Caco-2 (cell line): ENCODE data around the gene BRAT1. TPM values are rescaled to one million over a fixed set of nuclear protein-coding genes. Genes with fewer than 3 reads are reported as not detected.

Experiments
- BruUV-seq: library from RNA; stranded (reverse); fragments of 400-500 nt; replicated peaks from 2 replicates; lab custom pipeline; 2021; lab: Mats Ljungman, UMichigan
- CTCF ChIA-PET: fragments of 300-600 bp; sonication (Branson Sonifier 250); formaldehyde crosslinking; loops from one replicate; lab custom pipeline; 2022; ENCODE audit warnings: antibody characterized with exemption; lab: Charles Lee
- POLR2A ChIA-PET: fragments of 300-600 bp; sonication (Branson Sonifier 250); formaldehyde crosslinking; loops from one replicate; lab custom pipeline; 2022; ENCODE audit warnings: antibody characterized with exemption; lab: Charles Lee
- DNase-seq, 2 experiments: peaks; one replicate each; pipeline versions ENCODE4 v3.0.0 to v3.0.0-alpha.2; 2020 to 2022
- H3K27me3 ChIP-seq: replicated peaks from 2 replicates; pipeline ENCODE4 v1.6.0; 2011; ENCODE audit warnings: low read length; ENCODE audit not compliant: control insufficient read depth, insufficient read depth
- H3K36me3 ChIP-seq: 2 replicates; pipeline ENCODE4 v1.5.1; 2011; ENCODE audit warnings: low read length; ENCODE audit not compliant: control insufficient read depth, insufficient read depth
- H3K4me1 ChIP-seq: fragments of 250-450 bp; sonication (Bioruptor Pico); 2 replicates; pipeline ENCODE4 v1.5.1; 2020; ENCODE audit warnings: mild to moderate bottlenecking
- H3K4me3 ChIP-seq: 2 replicates; pipeline ENCODE4 v1.5.1; 2011; ENCODE audit warnings: low read depth, mild to moderate bottlenecking, control low read depth, low read length
- H3K9me3 ChIP-seq: fragments of 250-450 bp; sonication (Bioruptor Pico); 2 replicates; pipeline ENCODE4 v1.5.1; 2020; ENCODE audit warnings: mild to moderate bottlenecking, moderate library complexity
- H3K27ac Mint-ChIP-seq: one replicate; pipeline ENCODE4 v1.8.0; 2022; ENCODE audit warnings: mixed read lengths; ENCODE audit not compliant: unreplicated experiment
- H3K27me3 Mint-ChIP-seq: one replicate; pipeline ENCODE4 v1.8.0; 2022; ENCODE audit warnings: mixed read lengths; ENCODE audit not compliant: insufficient read depth, unreplicated experiment
- H3K36me3 Mint-ChIP-seq: one replicate; pipeline ENCODE4 v1.8.0; 2022; ENCODE audit warnings: mild to moderate bottlenecking, mixed read lengths; ENCODE audit not compliant: insufficient read depth, unreplicated experiment
- H3K4me1 Mint-ChIP-seq: one replicate; pipeline ENCODE4 v1.8.0; 2022; ENCODE audit warnings: low read depth, mixed read lengths; ENCODE audit not compliant: unreplicated experiment
- H3K4me3 Mint-ChIP-seq: one replicate; pipeline ENCODE4 v1.8.0; 2022; ENCODE audit warnings: mild to moderate bottlenecking, moderate library complexity, mixed read lengths; ENCODE audit not compliant: unreplicated experiment
- H3K9me3 Mint-ChIP-seq: one replicate; pipeline ENCODE4 v1.8.0; 2022; ENCODE audit warnings: mixed read lengths; ENCODE audit not compliant: unreplicated experiment
- intact Hi-C: fragments of 100-400 bp; cut with micrococcal nuclease; formaldehyde crosslinking; loops from one replicate; pipeline ENCODE4 v1.10.0; 2022; ENCODE audit not compliant: unreplicated experiment
- total RNA-seq: library from RNA; stranded (reverse); gene quantifications from 2 replicates; pipeline ENCODE4 v1.2.3, GENCODE V29; 2022
- TF ChIP-seq, protein P1 (sequence below), 2 experiments: fragments of 200-600 bp in 1 of 2; IDR thresholded peaks; 1 replicate in 1 of 2; 2 replicates in 1 of 2; pipeline versions ENCODE4 v1.5.1 to v1.8.0; 2011 to 2022; ENCODE audit warnings: antibody characterized with exemption in 1 of 2, control low read depth in 1 of 2, inconsistent platforms in 1 of 2, low read depth in 1 of 2, low read length in 1 of 2, mild to moderate bottlenecking in 1 of 2, moderate library complexity in 1 of 2; ENCODE audit not compliant: insufficient read depth in 1 of 2, severe bottlenecking in 1 of 2, unreplicated experiment in 1 of 2

Gene BRAT1
- total RNA-seq, 1 experiment from 2014 or later = 33.5 TPM

DNA sequence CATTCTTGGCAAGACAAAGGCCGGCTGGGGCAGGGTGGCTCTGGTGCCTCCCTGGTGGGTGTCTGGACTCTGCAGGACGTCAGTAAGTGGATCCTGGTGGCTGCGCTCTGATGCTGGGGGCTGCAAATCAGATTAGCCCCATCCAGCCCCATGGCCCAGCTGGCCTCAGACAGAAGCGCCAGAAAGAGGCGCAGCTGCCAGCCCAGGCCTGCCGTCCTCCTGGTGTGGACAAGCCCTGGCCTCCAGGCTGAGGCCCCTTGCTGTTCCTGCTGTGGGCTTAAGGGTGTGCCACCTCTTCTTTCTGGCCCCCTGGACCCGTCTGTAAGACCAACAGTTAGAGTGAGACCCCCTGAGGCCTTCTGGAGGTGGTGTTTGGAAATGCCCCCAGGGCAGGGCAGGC, 41.6 kb downstream of the BRAT1 start:
- POLR2A ChIA-PET = no interaction called here
- BruUV-seq = no TSS peak
- TF ChIP-seq, protein P1, sequence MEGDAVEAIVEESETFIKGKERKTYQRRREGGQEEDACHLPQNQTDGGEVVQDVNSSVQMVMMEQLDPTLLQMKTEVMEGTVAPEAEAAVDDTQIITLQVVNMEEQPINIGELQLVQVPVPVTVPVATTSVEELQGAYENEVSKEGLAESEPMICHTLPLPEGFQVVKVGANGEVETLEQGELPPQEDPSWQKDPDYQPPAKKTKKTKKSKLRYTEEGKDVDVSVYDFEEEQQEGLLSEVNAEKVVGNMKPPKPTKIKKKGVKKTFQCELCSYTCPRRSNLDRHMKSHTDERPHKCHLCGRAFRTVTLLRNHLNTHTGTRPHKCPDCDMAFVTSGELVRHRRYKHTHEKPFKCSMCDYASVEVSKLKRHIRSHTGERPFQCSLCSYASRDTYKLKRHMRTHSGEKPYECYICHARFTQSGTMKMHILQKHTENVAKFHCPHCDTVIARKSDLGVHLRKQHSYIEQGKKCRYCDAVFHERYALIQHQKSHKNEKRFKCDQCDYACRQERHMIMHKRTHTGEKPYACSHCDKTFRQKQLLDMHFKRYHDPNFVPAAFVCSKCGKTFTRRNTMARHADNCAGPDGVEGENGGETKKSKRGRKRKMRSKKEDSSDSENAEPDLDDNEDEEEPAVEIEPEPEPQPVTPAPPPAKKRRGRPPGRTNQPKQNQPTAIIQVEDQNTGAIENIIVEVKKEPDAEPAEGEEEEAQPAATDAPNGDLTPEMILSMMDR (IDR thresholded peaks at IDR 0.05; ENCODE audit: insufficient read depth in 1 of 2, low read depth in 1 of 2, low read length in 1 of 2, severe bottlenecking in 1 of 2, unreplicated experiment in 1 of 2) = no peak
- Histone ChIP-seq H3K4me1 (peaks cover 16% of the 10 kb centered on the region), H3K4me3 (no peak overlapping the region), H3K36me3 (no peaks in the 10 kb centered on the region), H3K27me3 (no peaks in the 10 kb centered on the region), H3K9me3 (no peaks in the 10 kb centered on the region)
- Mint-ChIP-seq H3K27ac (no peak overlapping the region), H3K9me3 (no peaks in the 10 kb centered on the region), H3K4me1 (no peaks in the 10 kb centered on the region), H3K27me3 (no peaks in the 10 kb centered on the region), H3K4me3 (no peak overlapping the region), H3K36me3 (peaks cover 6% of the 10 kb centered on the region)
- CTCF ChIA-PET = no interaction called here
- no peak for DNase-seq
- intact Hi-C loops = no loop called here

DNA sequence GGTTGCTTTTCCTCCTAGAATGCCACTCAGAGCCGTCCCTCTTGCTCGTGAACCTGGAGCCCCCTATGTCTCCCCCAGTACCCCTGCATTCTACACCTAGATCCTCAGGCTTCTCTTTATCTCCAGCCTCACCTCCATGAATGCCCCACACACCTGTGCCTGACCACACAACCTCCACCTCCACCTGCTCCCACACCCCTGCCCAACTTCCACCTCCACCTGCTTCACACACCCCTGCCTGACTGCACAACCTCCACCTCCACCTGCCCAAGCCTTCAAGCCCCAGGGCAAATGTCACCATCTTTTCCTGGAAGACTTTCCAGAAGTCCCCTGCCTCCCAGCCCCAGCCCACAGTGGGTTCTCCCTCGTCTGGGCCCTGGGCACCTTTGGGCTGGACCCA, 42.6 kb downstream of the BRAT1 start:
- ChIA-PET CTCF (no interaction called here), POLR2A (no interaction called here)
- Histone ChIP-seq H3K36me3 (no peaks in the 10 kb centered on the region), H3K4me1 (peaks cover 13% of the 10 kb centered on the region), H3K4me3 (no peak overlapping the region), H3K9me3 (no peaks in the 10 kb centered on the region), H3K27me3 (no peaks in the 10 kb centered on the region)
- intact Hi-C loops = no loop called here
- Mint-ChIP-seq H3K36me3 (no peaks in the 10 kb centered on the region), H3K4me1 (no peaks in the 10 kb centered on the region), H3K27me3 (no peaks in the 10 kb centered on the region), H3K9me3 (no peaks in the 10 kb centered on the region), H3K4me3 (no peak overlapping the region), H3K27ac (no peak overlapping the region)
- no TSS peak for BruUV-seq
- TF ChIP-seq, protein P1 (IDR thresholded peaks at IDR 0.05; ENCODE audit: insufficient read depth in 1 of 2, low read depth in 1 of 2, low read length in 1 of 2, severe bottlenecking in 1 of 2, unreplicated experiment in 1 of 2) = no peak
- no peak for DNase-seq

DNA sequence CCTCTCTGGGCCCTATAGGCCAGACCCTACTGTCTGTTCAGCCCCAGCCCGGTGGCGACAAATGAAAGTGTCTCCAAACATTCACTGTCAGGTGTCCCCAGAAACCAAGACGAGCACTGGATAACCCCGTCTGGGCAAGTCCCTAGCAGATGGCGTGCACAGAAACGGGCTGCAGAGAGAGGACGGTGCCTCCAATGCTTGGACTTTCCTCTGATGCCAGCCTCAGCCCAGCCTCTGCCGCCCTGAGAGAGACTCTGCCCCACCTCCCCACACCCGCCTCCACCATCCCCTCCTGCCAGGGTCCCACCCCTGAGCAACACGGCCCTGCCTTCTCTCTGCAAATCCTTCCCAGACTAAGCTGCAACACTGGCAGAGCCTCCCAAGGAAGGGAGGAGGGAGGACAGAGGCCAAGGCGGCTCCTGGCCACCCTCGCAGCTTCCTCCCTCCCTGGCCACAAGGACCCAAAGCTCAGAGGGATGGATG, 43.1 kb downstream of the BRAT1 start:
- no peaks in the 10 kb centered on the region for H3K36me3 Mint-ChIP-seq
- no peaks in the 10 kb centered on the region for H3K27me3 Mint-ChIP-seq
- H3K27me3 ChIP-seq = no peaks in the 10 kb centered on the region
- no peaks in the 10 kb centered on the region for H3K36me3 ChIP-seq
- DNase-seq = no peak
- peaks cover 13% of the 10 kb centered on the region for H3K4me1 ChIP-seq
- H3K9me3 ChIP-seq = no peaks in the 10 kb centered on the region
- H3K4me3 Mint-ChIP-seq = no peak overlapping the region
- POLR2A ChIA-PET = no interaction called here
- no peak overlapping the region for H3K27ac Mint-ChIP-seq
- intact Hi-C loops = no loop called here
- no peaks in the 10 kb centered on the region for H3K9me3 Mint-ChIP-seq
- TF ChIP-seq, protein P1 (IDR thresholded peaks at IDR 0.05; ENCODE audit: insufficient read depth in 1 of 2, low read depth in 1 of 2, low read length in 1 of 2, severe bottlenecking in 1 of 2, unreplicated experiment in 1 of 2) = no peak
- H3K4me3 ChIP-seq = no peak overlapping the region
- no peaks in the 10 kb centered on the region for H3K4me1 Mint-ChIP-seq
- CTCF ChIA-PET = no interaction called here
- BruUV-seq = no TSS peak
